Neutrophil (primary cell): ENCODE results near the gene NPAS3.

Source experiments
- H3K27ac ChIP-seq: fragments of 200-600 bp; sonication (generic); 2 replicates; pipeline ENCODE4 v1.5.1; 2016; ENCODE audit warnings: mild to moderate bottlenecking, moderate library complexity
- H3K27me3 ChIP-seq: fragments of 200-600 bp; sonication (generic); 2 replicates; pipeline ENCODE4 v1.6.0; 2016; ENCODE audit warnings: mild to moderate bottlenecking
- H3K36me3 ChIP-seq: fragments of 200-600 bp; sonication (generic); 2 replicates; pipeline ENCODE4 v1.5.1; 2017
- H3K4me1 ChIP-seq, 2 experiments: fragments of 200-600 bp in 1 of 2; sonication (generic) in 1 of 2; 1 replicate in 1 of 2; 2 replicates in 1 of 2; pipeline versions ENCODE4 v1.5.1 to v1.6.1; 2013 to 2016; ENCODE audit warnings: low read depth in 1 of 2, low read length in 1 of 2, mild to moderate bottlenecking in 1 of 2, moderate library complexity in 1 of 2; ENCODE audit not compliant: control insufficient read depth in 1 of 2, insufficient read depth in 1 of 2
- H3K4me3 ChIP-seq, 2 experiments: fragments of 200-600 bp in 1 of 2; sonication (generic) in 1 of 2; 1 replicate in 1 of 2; 2 replicates in 1 of 2; pipeline ENCODE4 v1.5.1; 2013 to 2016; ENCODE audit warnings: low read depth in 1 of 2, low read length in 1 of 2, mild to moderate bottlenecking in 1 of 2, moderate library complexity in 1 of 2
- H3K9me3 ChIP-seq: fragments of 200-600 bp; sonication (generic); 2 replicates; pipeline ENCODE4 v1.5.1; 2016
- CTCF ChIP-seq: fragments of 200-600 bp; sonication (generic); IDR thresholded peaks from 2 replicates; pipeline ENCODE4 v1.5.1; 2016; ENCODE audit warnings: antibody characterized with exemption

Gene NPAS3

GRCh38 chr14:33592297-33592696 is 653.6 kb downstream of the NPAS3 start:
- H3K4me1 ChIP-seq = no peaks in the 10 kb centered on the region
- H3K27ac ChIP-seq = no peak overlapping the region
- TF ChIP-seq CTCF = no peak
- no peaks in the 10 kb centered on the region for H3K27me3 ChIP-seq
- no peak overlapping the region for H3K4me3 ChIP-seq
- no peaks in the 10 kb centered on the region for H3K36me3 ChIP-seq
- H3K9me3 ChIP-seq = no peaks in the 10 kb centered on the region

GRCh38 chr14:33596211-33597080 is 657.8 kb downstream of the NPAS3 start:
- TF ChIP-seq CTCF = no peak
- no peaks in the 10 kb centered on the region for H3K27me3 ChIP-seq
- H3K4me3 ChIP-seq = no peak overlapping the region
- no peaks in the 10 kb centered on the region for H3K9me3 ChIP-seq
- no peak overlapping the region for H3K27ac ChIP-seq
- no peaks in the 10 kb centered on the region for H3K36me3 ChIP-seq
- no peaks in the 10 kb centered on the region for H3K4me1 ChIP-seq

GRCh38 chr14:33598582-33598981 is 659.9 kb downstream of the NPAS3 start:
- no peaks in the 10 kb centered on the region for H3K9me3 ChIP-seq
- no peak overlapping the region for H3K27ac ChIP-seq
- H3K4me1 ChIP-seq = no peaks in the 10 kb centered on the region
- H3K36me3 ChIP-seq = no peaks in the 10 kb centered on the region
- no peak overlapping the region for H3K4me3 ChIP-seq
- no peaks in the 10 kb centered on the region for H3K27me3 ChIP-seq
- TF ChIP-seq CTCF = no peak

- TF ChIP-seq CTCF = no peak
- H3K4me1 ChIP-seq = no peaks in the 10 kb centered on the region
- no peaks in the 10 kb centered on the region for H3K36me3 ChIP-seq
- H3K27ac ChIP-seq = no peak overlapping the region
- H3K9me3 ChIP-seq = no peaks in the 10 kb centered on the region
- H3K27me3 ChIP-seq = no peaks in the 10 kb centered on the region
- no peak overlapping the region for H3K4me3 ChIP-seq
These were observed 663.7 kb downstream of the NPAS3 start for GRCh38 chr14:33602396-33602795.

GRCh38 chr14:33606591-33606990 is 667.9 kb downstream of the NPAS3 start:
- TF ChIP-seq CTCF = no peak
- H3K27me3 ChIP-seq = no peaks in the 10 kb centered on the region
- no peaks in the 10 kb centered on the region for H3K36me3 ChIP-seq
- no peaks in the 10 kb centered on the region for H3K9me3 ChIP-seq
- no peak overlapping the region for H3K27ac ChIP-seq
- no peak overlapping the region for H3K4me3 ChIP-seq
- no peaks in the 10 kb centered on the region for H3K4me1 ChIP-seq
